ENCODE results near the gene CAPZB.

CAPZB gene

DNA sequence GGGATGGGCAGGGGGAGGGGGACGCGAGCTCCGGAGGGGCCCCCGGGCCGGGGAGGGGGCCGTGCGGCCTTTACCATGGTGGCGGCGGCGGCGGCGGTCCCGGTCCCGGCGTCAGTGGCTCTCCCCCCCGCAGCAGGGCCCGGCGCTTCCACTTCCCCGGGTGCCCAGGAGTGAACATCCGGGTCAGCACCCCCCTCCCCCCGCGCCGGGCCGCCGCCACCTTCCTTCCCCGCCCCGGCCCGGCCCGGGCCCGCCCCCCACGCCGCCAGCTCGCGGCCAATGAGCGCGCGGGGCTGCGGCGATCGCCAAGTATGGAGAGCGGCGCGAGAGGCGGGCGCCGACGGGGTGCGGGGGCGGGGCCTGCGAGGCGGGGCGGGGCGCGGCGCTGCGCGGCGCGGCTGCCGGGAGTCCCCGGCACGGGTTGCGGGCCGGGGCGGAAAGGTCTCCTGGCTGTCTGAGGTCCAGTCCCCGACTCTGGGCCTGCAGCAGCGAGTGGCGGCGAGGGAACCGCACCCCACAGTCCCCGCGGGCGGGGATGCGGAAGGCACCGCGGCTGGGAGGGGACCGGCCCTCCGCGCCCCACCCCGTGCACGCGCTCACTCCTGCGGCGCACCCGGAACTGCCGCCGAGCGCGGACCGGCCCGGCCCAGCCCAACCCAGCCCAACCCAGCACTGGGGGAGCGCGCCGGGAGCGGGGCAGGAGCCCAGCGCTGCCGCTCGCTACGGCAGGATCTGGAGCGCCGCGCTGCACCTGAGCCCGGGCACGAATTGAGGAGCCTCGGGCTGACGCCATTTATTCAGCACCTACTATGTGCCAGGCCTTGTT lies at the start of gene CAPZB:
Gene CAPZB (minus strand): TSS at position 178 of the 826 bp plus-strand sequence. CDS start 101 bp downstream, at position 77.
- Histone ChIP-seq H3K4me1 (ENCODE audit: insufficient read depth, low read length) (peaks cover 47% of the 10 kb centered on the region), H2AFZ (ENCODE audit: low read depth, low read length) (peak within 1 kb of the TSS; percentile 98)
- TF ChIP-seq EZH2 (IDR thresholded peaks at IDR 0.05; ENCODE audit: borderline replicate concordance, low read depth, low read length, severe bottlenecking) = no peak
- TF ChIP-seq, protein P1, sequence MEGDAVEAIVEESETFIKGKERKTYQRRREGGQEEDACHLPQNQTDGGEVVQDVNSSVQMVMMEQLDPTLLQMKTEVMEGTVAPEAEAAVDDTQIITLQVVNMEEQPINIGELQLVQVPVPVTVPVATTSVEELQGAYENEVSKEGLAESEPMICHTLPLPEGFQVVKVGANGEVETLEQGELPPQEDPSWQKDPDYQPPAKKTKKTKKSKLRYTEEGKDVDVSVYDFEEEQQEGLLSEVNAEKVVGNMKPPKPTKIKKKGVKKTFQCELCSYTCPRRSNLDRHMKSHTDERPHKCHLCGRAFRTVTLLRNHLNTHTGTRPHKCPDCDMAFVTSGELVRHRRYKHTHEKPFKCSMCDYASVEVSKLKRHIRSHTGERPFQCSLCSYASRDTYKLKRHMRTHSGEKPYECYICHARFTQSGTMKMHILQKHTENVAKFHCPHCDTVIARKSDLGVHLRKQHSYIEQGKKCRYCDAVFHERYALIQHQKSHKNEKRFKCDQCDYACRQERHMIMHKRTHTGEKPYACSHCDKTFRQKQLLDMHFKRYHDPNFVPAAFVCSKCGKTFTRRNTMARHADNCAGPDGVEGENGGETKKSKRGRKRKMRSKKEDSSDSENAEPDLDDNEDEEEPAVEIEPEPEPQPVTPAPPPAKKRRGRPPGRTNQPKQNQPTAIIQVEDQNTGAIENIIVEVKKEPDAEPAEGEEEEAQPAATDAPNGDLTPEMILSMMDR (IDR thresholded peaks at IDR 0.05; ENCODE audit: borderline replicate concordance, extremely low read depth, low read length, poor library complexity, severe bottlenecking) = no peak

DNA sequence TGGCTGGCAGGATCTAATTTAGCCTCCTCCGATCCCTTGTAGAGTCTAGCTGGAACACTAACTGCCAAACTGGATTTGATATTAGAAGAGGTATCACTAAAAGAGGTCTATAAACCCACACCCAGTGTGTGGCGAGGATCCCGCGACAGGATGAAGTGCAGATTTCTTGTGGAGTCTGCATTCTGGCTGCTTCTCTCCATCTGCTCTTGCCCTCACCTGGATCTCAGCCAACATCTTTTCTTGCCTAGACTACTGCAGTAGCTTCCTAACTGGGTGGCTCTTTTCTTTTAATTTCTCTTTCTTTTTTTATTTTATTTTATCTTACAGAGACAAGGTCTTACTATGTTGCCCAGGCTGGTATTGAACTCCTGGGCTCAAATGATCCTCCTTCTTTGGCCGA lies 48.9 kb upstream of the CAPZB start:
- DNase-seq (no peak), ATAC-seq (ENCODE audit: insufficient read depth, low read depth) (no peak)
- H3K27ac ChIP-seq (ENCODE audit: low read length) = no peak overlapping the region
- H3K27me3 ChIP-seq (ENCODE audit: insufficient read depth, low read length, poor library complexity) = no peaks in the 10 kb centered on the region
- no peak overlapping the region for H2AFZ ChIP-seq (ENCODE audit: low read depth, low read length)
- peaks cover 6% of the 10 kb centered on the region for H3K9me3 ChIP-seq (ENCODE audit: insufficient read depth, low read length, severe bottlenecking)
- H4K20me1 ChIP-seq (ENCODE audit: insufficient read depth, low read length) = no peaks in the 10 kb centered on the region
- H3K4me2 ChIP-seq (ENCODE audit: insufficient read depth, low read length) = no peak overlapping the region
- no peak overlapping the region for H3K4me3 ChIP-seq (ENCODE audit: low read depth in 1 of 2, low read length in 2 of 2)
- no peaks in the 10 kb centered on the region for H3K4me1 ChIP-seq (ENCODE audit: insufficient read depth, low read length)
- H3K79me2 ChIP-seq (ENCODE audit: insufficient read depth, low read length) = no peaks in the 10 kb centered on the region
- no peak overlapping the region for H3K9ac ChIP-seq (ENCODE audit: low read depth, low read length)
- TF ChIP-seq, protein P1 (IDR thresholded peaks at IDR 0.05; ENCODE audit: borderline replicate concordance, extremely low read depth, low read length, poor library complexity, severe bottlenecking) = no peak
- TF ChIP-seq EZH2 (IDR thresholded peaks at IDR 0.05; ENCODE audit: borderline replicate concordance, low read depth, low read length, severe bottlenecking) = no peak
- H3K36me3 ChIP-seq (ENCODE audit: insufficient read depth, low read length) = no peaks in the 10 kb centered on the region

More for the DNA sequence above, at the start of gene CAPZB:
- Histone ChIP-seq H3K79me2 (ENCODE audit: insufficient read depth, low read length) (peaks cover 58% of the 10 kb centered on the region), H3K4me3 (ENCODE audit: low read depth in 1 of 2, low read length in 2 of 2) (peak within 1 kb of the TSS; percentile 72 to 95), H4K20me1 (ENCODE audit: insufficient read depth, low read length) (peaks cover 45% of the 10 kb centered on the region), H3K27ac (ENCODE audit: low read length) (peak within 1 kb of the TSS; percentile 88), H3K9ac (ENCODE audit: low read depth, low read length) (peak within 1 kb of the TSS; percentile 91), H3K36me3 (ENCODE audit: insufficient read depth, low read length) (peaks cover 28% of the 10 kb centered on the region), H3K27me3 (ENCODE audit: insufficient read depth, low read length, poor library complexity) (no peaks in the 10 kb centered on the region), H3K9me3 (ENCODE audit: insufficient read depth, low read length, severe bottlenecking) (no peaks in the 10 kb centered on the region), H3K4me2 (ENCODE audit: insufficient read depth, low read length) (peak within 1 kb of the TSS; percentile 86)
- peak; percentile 94 for DNase-seq
- ATAC-seq (ENCODE audit: insufficient read depth, low read depth) = peak; percentile 90

DNA sequence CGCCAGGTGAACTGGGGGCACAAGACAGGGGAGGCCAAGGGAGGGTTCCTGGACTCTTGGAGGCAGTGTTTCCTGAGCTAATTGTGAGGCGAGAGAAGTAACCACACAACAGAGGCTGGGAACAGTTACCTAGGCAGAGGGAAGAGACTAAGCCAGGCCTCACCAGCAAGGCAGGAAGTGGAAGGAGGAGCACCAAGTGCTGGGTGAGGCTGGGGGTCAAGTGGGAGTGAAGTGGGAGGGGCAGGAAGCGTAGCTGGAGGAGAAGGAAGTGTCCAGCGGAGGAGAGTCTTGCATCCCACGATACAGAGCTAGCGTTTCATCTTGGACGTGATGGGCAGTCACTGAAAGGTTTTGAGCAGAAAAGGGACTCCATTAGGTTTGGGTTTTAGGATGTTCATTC lies 48.3 kb upstream of the CAPZB start:
- ATAC-seq (ENCODE audit: insufficient read depth, low read depth) (no peak), DNase-seq (no peak)
- Histone ChIP-seq H3K4me3 (ENCODE audit: low read depth in 1 of 2, low read length in 2 of 2) (no peak overlapping the region), H3K9ac (ENCODE audit: low read depth, low read length) (no peak overlapping the region), H3K27me3 (ENCODE audit: insufficient read depth, low read length, poor library complexity) (no peaks in the 10 kb centered on the region), H3K9me3 (ENCODE audit: insufficient read depth, low read length, severe bottlenecking) (peaks cover 6% of the 10 kb centered on the region), H2AFZ (ENCODE audit: low read depth, low read length) (no peak overlapping the region), H3K4me1 (ENCODE audit: insufficient read depth, low read length) (no peaks in the 10 kb centered on the region), H3K36me3 (ENCODE audit: insufficient read depth, low read length) (no peaks in the 10 kb centered on the region), H4K20me1 (ENCODE audit: insufficient read depth, low read length) (no peaks in the 10 kb centered on the region), H3K79me2 (ENCODE audit: insufficient read depth, low read length) (no peaks in the 10 kb centered on the region), H3K4me2 (ENCODE audit: insufficient read depth, low read length) (no peak overlapping the region), H3K27ac (ENCODE audit: low read length) (no peak overlapping the region)
- no peak for TF ChIP-seq EZH2 (IDR thresholded peaks at IDR 0.05; ENCODE audit: borderline replicate concordance, low read depth, low read length, severe bottlenecking)
- TF ChIP-seq, protein P1 (IDR thresholded peaks at IDR 0.05; ENCODE audit: borderline replicate concordance, extremely low read depth, low read length, poor library complexity, severe bottlenecking) = no peak

Measured in DND-41 (cell line).